ENCODE measurements around the gene FMNL2. TPM values are rescaled to one million over a fixed set of nuclear protein-coding genes. Genes with fewer than 3 reads are reported as not detected.

Gene FMNL2
- total RNA-seq, 1 donor from 2014 or later = 15.7 TPM

DNA sequence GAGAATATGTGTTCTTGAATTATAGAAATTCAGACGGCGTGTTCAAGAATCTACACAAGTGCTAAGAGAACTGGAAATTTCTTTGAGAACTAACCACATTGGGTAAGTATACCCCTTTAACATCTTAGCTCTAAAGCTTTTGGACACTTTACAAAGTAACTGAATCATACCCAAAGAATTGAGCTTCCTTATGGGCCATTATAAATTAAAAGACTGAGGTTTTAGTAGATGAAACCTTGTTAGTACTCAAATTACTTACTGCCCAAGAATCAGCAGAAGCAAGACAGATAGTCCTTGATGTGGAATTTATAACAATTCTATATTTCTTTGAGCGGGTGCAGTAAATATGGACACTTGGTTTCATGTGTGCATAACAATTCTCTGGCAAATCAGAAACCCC is 214.0 kb downstream of the FMNL2 start:
- Histone ChIP-seq H3K4me3 (ENCODE audit: low read length in 3 of 3) (no peak overlapping the region), H3K9ac (ENCODE audit: low read depth in 1 of 3, low read length in 3 of 3) (no peak overlapping the region), H3K27ac (ENCODE audit: low read depth, low read length) (no peak overlapping the region), H3K4me1 (ENCODE audit: control insufficient read depth in 3 of 3, insufficient read depth in 3 of 3, low read length in 3 of 3) (peaks cover 12 to 31% (median 23%) of the 10 kb centered on the region in 3 donors), H3K9me3 (ENCODE audit: control insufficient read depth in 3 of 3, low read length in 3 of 3) (no peaks in the 10 kb centered on the region), H3K27me3 (ENCODE audit: control insufficient read depth in 3 of 3, insufficient read depth in 3 of 3, low read length in 3 of 3) (no peaks in the 10 kb centered on the region), H3K36me3 (ENCODE audit: control insufficient read depth in 3 of 3, insufficient read depth in 3 of 3, low read length in 3 of 3) (peaks cover 0 to 5% (median 3%) of the 10 kb centered on the region in 3 donors)

DNA sequence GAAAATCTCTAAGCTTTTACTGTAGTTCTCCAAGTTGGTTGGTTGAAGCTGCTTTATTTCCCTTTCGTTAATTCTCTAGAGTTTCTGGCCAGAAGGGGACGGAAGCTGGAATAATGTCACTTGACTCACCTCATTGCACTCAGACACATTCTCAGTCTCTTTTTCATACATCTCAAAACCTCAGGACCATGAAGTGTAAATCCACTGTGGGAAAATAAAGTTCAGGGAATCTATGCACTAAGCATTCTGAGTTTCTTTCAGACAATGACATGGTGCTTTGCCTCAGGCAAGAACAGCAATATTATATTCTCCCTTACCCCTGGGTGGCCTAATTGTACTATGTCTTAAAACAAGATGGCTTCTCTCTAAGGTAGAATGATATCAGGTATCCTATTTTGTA is 214.4 kb downstream of the FMNL2 start:
- Histone ChIP-seq H3K36me3 (ENCODE audit: control insufficient read depth in 3 of 3, insufficient read depth in 3 of 3, low read length in 3 of 3) (peaks cover 0 to 5% (median 3%) of the 10 kb centered on the region in 3 donors), H3K4me3 (ENCODE audit: low read length in 3 of 3) (no peak overlapping the region), H3K9ac (ENCODE audit: low read depth in 1 of 3, low read length in 3 of 3) (no peak overlapping the region)

DNA sequence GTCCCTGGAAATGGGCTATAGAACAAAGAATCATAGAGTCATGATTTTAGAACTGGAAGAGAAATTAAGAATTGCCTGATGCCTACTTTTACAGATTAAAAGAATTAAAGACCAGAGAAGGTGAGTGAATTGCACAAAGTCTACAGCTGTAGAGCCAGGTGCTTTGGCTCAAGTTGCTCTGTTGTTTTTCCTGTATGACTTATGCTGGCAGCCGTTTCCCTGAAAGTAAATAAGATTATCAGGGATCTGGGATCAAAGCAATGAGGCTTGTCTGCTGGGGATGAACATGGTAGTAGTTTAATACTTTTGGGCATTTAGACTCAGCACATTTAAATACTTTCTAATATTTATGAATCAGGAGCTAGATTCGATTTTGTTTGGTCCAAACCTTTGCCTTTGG is 215.4 kb downstream of the FMNL2 start:
- no peaks in the 10 kb centered on the region for H3K9me3 ChIP-seq (ENCODE audit: control insufficient read depth in 3 of 3, low read length in 3 of 3)
- no peak overlapping the region for H3K4me3 ChIP-seq (ENCODE audit: low read length in 3 of 3)
- peaks cover 12 to 31% (median 23%) of the 10 kb centered on the region in 3 donors for H3K4me1 ChIP-seq (ENCODE audit: control insufficient read depth in 3 of 3, insufficient read depth in 3 of 3, low read length in 3 of 3)
- H3K27me3 ChIP-seq (ENCODE audit: control insufficient read depth in 3 of 3, insufficient read depth in 3 of 3, low read length in 3 of 3) = no peaks in the 10 kb centered on the region
- peaks cover 0 to 5% (median 3%) of the 10 kb centered on the region in 3 donors for H3K36me3 ChIP-seq (ENCODE audit: control insufficient read depth in 3 of 3, insufficient read depth in 3 of 3, low read length in 3 of 3)
- H3K9ac ChIP-seq (ENCODE audit: low read depth in 1 of 3, low read length in 3 of 3) = no peak overlapping the region
- no peak overlapping the region for H3K27ac ChIP-seq (ENCODE audit: low read depth, low read length)

More for the DNA sequence above, 214.4 kb downstream of the FMNL2 start:
- Histone ChIP-seq H3K9me3 (ENCODE audit: control insufficient read depth in 3 of 3, low read length in 3 of 3) (no peaks in the 10 kb centered on the region), H3K27ac (ENCODE audit: low read depth, low read length) (no peak overlapping the region), H3K4me1 (ENCODE audit: control insufficient read depth in 3 of 3, insufficient read depth in 3 of 3, low read length in 3 of 3) (peaks cover 12 to 31% (median 23%) of the 10 kb centered on the region in 3 donors), H3K27me3 (ENCODE audit: control insufficient read depth in 3 of 3, insufficient read depth in 3 of 3, low read length in 3 of 3) (no peaks in the 10 kb centered on the region)

DNA sequence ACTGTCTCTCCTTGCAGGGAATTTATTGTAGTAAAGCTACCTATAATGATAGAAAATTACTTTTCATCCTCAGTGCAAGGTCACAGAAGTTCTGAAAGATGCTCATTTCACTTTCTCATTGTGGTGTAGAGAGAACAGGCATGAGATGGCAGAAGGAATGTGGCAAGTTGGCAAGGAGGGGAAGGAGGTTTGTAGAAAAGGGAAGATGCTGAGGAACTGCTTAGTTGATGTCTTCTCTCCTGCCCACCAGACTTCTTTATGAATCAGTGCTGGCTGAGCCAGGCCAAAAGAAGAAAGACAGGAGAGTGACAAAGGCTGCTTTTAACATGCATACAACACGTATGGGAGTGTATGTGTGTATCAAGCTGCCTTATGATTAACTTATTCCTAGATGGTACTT is 217.9 kb downstream of the FMNL2 start:
- H3K4me3 ChIP-seq (ENCODE audit: low read length in 3 of 3) = no peak overlapping the region
- no peak overlapping the region for H3K27ac ChIP-seq (ENCODE audit: low read depth, low read length)
- H3K36me3 ChIP-seq (ENCODE audit: control insufficient read depth in 3 of 3, insufficient read depth in 3 of 3, low read length in 3 of 3) = peaks cover 0 to 5% (median 3%) of the 10 kb centered on the region in 3 donors
- no peak overlapping the region for H3K9ac ChIP-seq (ENCODE audit: low read depth in 1 of 3, low read length in 3 of 3)
- H3K9me3 ChIP-seq (ENCODE audit: control insufficient read depth in 3 of 3, low read length in 3 of 3) = no peaks in the 10 kb centered on the region
- H3K4me1 ChIP-seq (ENCODE audit: control insufficient read depth in 3 of 3, insufficient read depth in 3 of 3, low read length in 3 of 3) = peaks cover 4 to 6% (median 4%) of the 10 kb centered on the region in 3 donors
- no peaks in the 10 kb centered on the region for H3K27me3 ChIP-seq (ENCODE audit: control insufficient read depth in 3 of 3, insufficient read depth in 3 of 3, low read length in 3 of 3)

DNA sequence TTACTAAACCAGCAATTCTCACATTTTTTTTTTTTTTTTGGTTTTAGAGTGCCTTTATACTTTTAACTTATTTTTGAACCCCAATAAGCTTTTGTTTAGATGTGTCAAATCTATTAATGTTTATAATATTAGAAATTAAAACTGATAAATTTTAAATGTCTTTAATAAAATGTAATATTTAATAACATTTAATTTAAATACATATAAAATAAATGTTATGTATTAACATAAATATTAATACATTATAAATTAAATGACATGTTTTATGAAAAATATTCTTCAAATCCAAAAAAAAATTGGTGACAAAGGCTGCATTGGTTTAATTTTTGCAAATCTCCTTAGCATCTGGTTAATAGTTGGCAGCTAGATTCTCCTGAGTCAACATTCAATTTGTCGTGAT is 218.5 kb downstream of the FMNL2 start:
- H3K27me3 ChIP-seq (ENCODE audit: control insufficient read depth in 3 of 3, insufficient read depth in 3 of 3, low read length in 3 of 3) = no peaks in the 10 kb centered on the region
- peaks cover 0 to 5% (median 3%) of the 10 kb centered on the region in 3 donors for H3K36me3 ChIP-seq (ENCODE audit: control insufficient read depth in 3 of 3, insufficient read depth in 3 of 3, low read length in 3 of 3)
- H3K27ac ChIP-seq (ENCODE audit: low read depth, low read length) = no peak overlapping the region
- H3K9me3 ChIP-seq (ENCODE audit: control insufficient read depth in 3 of 3, low read length in 3 of 3) = no peaks in the 10 kb centered on the region
- no peak overlapping the region for H3K9ac ChIP-seq (ENCODE audit: low read depth in 1 of 3, low read length in 3 of 3)
- peaks cover under 1 to 4% (median 3%) of the 10 kb centered on the region in 3 donors for H3K4me1 ChIP-seq (ENCODE audit: control insufficient read depth in 3 of 3, insufficient read depth in 3 of 3, low read length in 3 of 3)
- H3K4me3 ChIP-seq (ENCODE audit: low read length in 3 of 3) = no peak overlapping the region

DNA sequence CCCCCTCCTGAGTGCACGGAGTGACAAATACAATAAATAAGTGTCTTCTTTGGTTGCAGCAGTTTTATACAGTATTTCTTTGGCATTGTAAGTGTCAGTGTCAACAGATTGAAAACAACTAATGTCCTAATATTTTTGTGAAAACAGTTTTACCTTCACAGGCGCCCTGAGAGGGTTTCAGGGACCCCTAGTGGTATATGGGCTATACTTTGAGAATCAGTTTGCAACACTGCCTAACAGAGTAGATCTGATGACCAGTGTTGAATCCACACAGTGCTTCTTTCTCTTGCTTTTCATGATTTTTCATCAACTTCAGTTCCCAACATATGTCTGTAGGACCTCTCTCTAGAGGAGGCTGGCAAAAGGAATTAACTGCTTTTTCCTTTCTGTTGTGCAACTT is 220.1 kb downstream of the FMNL2 start:
- Histone ChIP-seq H3K9ac (ENCODE audit: low read depth in 1 of 3, low read length in 3 of 3) (no peak overlapping the region), H3K36me3 (ENCODE audit: control insufficient read depth in 3 of 3, insufficient read depth in 3 of 3, low read length in 3 of 3) (no peaks in the 10 kb centered on the region), H3K9me3 (ENCODE audit: control insufficient read depth in 3 of 3, low read length in 3 of 3) (no peaks in the 10 kb centered on the region), H3K27me3 (ENCODE audit: control insufficient read depth in 3 of 3, insufficient read depth in 3 of 3, low read length in 3 of 3) (no peaks in the 10 kb centered on the region), H3K4me3 (ENCODE audit: low read length in 3 of 3) (no peak overlapping the region), H3K27ac (ENCODE audit: low read depth, low read length) (no peak overlapping the region), H3K4me1 (ENCODE audit: control insufficient read depth in 3 of 3, insufficient read depth in 3 of 3, low read length in 3 of 3) (peaks cover 3 to 8% (median 4%) of the 10 kb centered on the region in 3 donors)

DNA sequence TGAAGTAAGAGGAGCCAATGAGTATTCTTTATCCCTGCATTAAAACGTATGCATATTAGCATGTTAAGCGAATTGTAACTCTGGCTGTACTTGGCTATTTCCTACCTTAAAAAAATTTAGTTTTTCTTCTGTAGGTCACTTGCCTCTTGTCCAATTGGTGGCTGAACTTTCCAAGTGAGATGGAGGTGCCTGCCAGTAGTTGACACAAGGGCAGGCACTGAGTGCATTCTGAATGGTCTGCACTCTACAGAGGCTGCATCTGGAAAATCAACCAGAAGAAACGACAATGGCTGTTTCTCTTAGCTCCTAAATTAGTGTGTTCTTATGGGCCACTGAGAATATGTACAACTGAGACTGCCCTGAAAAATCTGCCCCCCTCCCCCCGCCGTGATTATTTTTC is 221.5 kb downstream of the FMNL2 start:
- no peaks in the 10 kb centered on the region for H3K36me3 ChIP-seq (ENCODE audit: control insufficient read depth in 3 of 3, insufficient read depth in 3 of 3, low read length in 3 of 3)

DNA sequence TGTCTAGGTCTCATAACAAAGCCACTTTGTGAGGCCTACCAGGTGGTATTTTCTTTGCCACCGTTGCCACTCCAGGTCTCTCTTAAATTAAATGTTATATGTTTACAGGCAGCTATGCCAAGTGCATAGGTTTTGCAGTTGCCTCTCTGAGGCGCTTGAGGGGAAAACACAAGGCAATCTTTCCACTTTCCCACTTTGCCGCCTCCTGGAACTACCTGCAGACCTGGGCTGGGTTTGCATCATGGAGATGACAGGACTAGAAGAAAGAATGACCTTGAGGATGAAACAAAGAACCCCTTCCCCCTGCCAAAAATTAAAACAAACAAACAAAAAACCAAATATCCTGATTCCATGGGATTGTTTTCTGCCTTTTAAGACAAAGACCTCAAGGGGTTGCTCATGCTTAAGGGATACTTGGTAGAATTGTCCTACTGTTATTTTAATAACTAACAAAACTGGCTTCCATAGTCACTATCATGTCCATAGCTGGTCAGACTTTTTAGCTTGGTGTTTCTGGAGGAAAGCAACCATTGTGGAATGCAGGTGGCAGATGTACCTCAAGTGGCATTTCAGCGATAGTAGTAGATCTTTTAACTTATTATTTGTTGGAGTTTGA is 222.4 kb downstream of the FMNL2 start:
- H3K36me3 ChIP-seq (ENCODE audit: control insufficient read depth in 3 of 3, insufficient read depth in 3 of 3, low read length in 3 of 3) = no peaks in the 10 kb centered on the region
- H3K9me3 ChIP-seq (ENCODE audit: control insufficient read depth in 3 of 3, low read length in 3 of 3) = no peaks in the 10 kb centered on the region
- peaks cover 3 to 8% (median 4%) of the 10 kb centered on the region in 3 donors for H3K4me1 ChIP-seq (ENCODE audit: control insufficient read depth in 3 of 3, insufficient read depth in 3 of 3, low read length in 3 of 3)
- H3K27ac ChIP-seq (ENCODE audit: low read depth, low read length) = no peak overlapping the region
- H3K9ac ChIP-seq (ENCODE audit: low read depth in 1 of 3, low read length in 3 of 3) = no peak overlapping the region
- H3K27me3 ChIP-seq (ENCODE audit: control insufficient read depth in 3 of 3, insufficient read depth in 3 of 3, low read length in 3 of 3) = no peaks in the 10 kb centered on the region
- no peak overlapping the region for H3K4me3 ChIP-seq (ENCODE audit: low read length in 3 of 3)

More for the DNA sequence above, 221.5 kb downstream of the FMNL2 start:
- Histone ChIP-seq H3K9me3 (ENCODE audit: control insufficient read depth in 3 of 3, low read length in 3 of 3) (no peaks in the 10 kb centered on the region), H3K9ac (ENCODE audit: low read depth in 1 of 3, low read length in 3 of 3) (no peak overlapping the region), H3K4me1 (ENCODE audit: control insufficient read depth in 3 of 3, insufficient read depth in 3 of 3, low read length in 3 of 3) (peaks cover 3 to 8% (median 4%) of the 10 kb centered on the region in 3 donors), H3K27ac (ENCODE audit: low read depth, low read length) (no peak overlapping the region), H3K27me3 (ENCODE audit: control insufficient read depth in 3 of 3, insufficient read depth in 3 of 3, low read length in 3 of 3) (no peaks in the 10 kb centered on the region), H3K4me3 (ENCODE audit: low read length in 3 of 3) (no peak overlapping the region)

DNA sequence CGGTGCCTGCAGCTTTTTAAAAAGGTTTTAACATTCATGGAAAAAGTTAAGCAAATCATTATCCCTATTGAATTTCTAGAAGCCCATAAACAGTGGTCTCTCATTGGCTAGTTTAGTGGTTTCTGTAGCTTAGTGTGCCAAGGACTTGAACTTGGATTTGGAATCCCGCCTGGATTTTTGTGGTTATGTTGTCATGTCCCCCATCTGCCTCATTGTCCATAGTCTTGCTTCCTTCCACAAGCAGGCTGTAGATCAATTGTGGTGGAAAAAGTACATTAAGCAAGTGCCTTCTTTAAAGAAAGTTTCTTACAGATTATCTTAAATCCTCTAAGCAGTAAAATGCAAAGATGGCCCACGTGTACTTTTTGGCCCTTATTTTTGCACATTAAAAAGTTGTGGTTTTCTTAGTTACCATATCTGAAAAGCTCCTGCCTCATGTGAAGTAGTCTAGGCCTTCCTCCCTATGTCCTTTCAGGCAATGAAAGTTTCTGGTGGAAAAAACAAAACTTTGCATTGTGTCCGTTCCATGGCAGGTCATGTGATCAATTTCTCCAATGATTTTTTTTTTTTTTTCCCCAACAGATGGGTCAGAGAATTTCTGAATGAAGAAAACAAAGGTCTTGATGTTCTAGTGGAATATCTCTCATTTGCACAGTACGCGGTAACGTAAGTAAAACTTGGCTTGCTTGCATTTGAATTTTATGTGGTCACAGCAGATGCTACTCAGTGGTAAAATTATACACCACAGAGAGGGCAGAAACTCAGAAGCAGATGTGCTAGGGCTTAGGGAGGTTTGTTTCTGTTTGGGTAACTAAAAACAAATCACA is 223.4 kb downstream of the FMNL2 start:
- Histone ChIP-seq H3K4me3 (ENCODE audit: low read length in 3 of 3) (no peak overlapping the region), H3K4me1 (ENCODE audit: control insufficient read depth in 3 of 3, insufficient read depth in 3 of 3, low read length in 3 of 3) (peaks cover 3 to 8% (median 4%) of the 10 kb centered on the region in 3 donors), H3K36me3 (ENCODE audit: control insufficient read depth in 3 of 3, insufficient read depth in 3 of 3, low read length in 3 of 3) (no peaks in the 10 kb centered on the region), H3K27me3 (ENCODE audit: control insufficient read depth in 3 of 3, insufficient read depth in 3 of 3, low read length in 3 of 3) (no peaks in the 10 kb centered on the region), H3K9ac (ENCODE audit: low read depth in 1 of 3, low read length in 3 of 3) (no peak overlapping the region), H3K27ac (ENCODE audit: low read depth, low read length) (no peak overlapping the region), H3K9me3 (ENCODE audit: control insufficient read depth in 3 of 3, low read length in 3 of 3) (no peaks in the 10 kb centered on the region)

DNA sequence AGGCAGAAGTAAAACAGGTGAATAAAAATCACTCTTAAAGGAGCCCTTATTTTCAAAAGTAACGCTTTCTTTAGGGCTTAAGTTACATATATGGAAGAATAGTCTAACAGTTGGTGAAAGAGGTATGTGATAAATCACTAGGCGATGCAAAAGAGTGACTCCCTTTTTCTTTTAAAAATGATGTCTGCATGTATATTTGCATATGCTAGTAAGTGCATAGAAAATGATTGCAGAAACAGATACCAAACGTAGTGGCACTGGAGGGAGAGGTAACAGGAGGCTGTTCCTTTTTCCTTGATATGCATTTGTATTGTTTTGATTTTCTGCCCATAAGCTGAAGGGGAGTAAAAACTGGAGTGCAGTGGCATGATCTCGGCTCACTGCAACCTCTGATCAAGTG is 224.0 kb downstream of the FMNL2 start:
- Histone ChIP-seq H3K27me3 (ENCODE audit: control insufficient read depth in 3 of 3, insufficient read depth in 3 of 3, low read length in 3 of 3) (no peaks in the 10 kb centered on the region), H3K9me3 (ENCODE audit: control insufficient read depth in 3 of 3, low read length in 3 of 3) (no peaks in the 10 kb centered on the region), H3K9ac (ENCODE audit: low read depth in 1 of 3, low read length in 3 of 3) (no peak overlapping the region), H3K36me3 (ENCODE audit: control insufficient read depth in 3 of 3, insufficient read depth in 3 of 3, low read length in 3 of 3) (no peaks in the 10 kb centered on the region), H3K27ac (ENCODE audit: low read depth, low read length) (no peak overlapping the region), H3K4me3 (ENCODE audit: low read length in 3 of 3) (no peak overlapping the region), H3K4me1 (ENCODE audit: control insufficient read depth in 3 of 3, insufficient read depth in 3 of 3, low read length in 3 of 3) (peaks cover 3 to 12% (median 7%) of the 10 kb centered on the region in 3 donors)

Data from skeletal muscle tissue (tissue), 4 donors.